ENCODE results near the gene ZDHHC11.

Gene ZDHHC11

DNA sequence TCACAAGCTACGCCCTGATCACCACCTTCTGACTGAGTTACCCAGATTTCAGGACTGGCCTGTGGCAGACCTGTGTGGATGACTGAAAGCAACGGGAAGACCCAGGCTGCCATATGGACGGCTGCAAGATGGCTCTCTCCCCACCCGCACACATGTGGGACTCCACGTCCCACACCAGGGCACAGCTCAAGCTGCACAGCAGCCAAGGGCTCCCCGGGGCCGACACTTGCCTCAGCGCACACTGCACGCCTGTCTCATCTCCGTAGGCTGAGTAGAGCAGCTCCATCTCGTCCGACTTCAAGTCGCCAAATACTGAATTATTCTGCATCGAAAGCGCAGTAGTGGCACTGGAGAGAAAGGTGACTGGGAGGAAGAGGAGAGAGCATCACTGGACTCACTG is 27.3 kb upstream of the ZDHHC11 start:
- no peak for DNase-seq

DNA sequence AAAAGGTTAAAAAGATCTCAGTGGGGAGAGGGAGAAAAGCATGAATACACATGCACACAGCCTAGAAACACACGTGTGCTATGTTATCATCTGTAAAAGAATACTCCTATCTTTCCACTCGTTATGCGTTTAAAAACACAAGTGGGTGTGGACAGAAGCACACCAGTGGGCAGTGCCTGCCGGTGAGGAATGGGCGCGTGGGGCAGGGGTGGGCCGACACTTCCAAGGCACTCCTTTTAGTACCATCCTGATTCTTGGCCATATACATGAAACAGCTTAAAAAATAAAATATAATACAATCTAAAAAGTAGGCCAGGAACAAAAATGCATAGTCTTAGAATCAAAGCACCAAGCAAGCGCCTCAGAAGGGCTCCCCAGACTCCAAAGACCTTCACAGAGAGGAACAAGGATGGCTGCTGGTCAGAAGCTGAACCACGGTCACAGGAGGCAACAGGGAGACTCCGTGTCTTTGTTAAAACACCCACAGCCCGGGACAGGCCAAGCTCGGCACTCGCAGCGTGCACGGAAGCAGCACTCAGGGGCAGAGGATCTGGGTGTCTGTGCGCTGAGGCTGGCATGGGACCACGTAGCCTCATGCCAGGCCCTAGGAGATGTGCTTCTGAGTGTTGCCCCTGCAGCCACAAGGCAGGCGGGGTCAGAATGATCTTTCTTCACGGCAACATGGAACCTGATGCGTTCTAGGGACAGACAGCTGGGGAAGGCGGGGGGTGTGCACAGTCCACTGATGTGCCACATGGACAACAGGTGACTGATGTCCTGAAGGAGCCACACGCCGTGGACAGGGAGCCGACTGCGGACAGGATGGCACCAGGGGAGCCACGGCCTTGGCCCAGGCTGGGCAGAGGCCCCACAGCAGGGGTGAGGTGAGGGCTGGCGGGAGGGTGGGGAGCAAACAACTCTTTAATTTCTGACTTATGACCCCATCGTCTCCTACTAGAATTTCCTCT is 25.9 kb upstream of the ZDHHC11 start:
- DNase-seq, result no peak

DNA sequence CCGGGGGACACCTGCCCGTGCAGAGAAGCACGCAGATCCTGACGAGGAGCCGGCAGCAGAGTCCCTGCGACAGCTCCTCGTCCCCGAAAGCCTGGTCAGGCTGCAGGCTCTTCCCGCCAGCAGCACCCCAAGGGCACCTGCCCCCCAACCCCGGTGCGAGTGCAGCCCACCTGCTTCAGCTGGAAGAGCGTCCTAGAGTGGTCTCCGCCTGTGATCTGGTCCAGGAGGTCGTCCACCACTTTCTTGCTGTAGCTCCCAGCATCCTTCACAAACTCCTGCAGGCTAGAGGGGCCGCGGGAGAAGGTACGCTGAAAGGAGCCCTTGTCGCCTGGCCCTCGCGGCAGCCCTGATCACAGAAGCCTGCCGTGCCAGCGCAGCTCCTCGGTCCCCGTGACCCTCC is 25.1 kb upstream of the ZDHHC11 start:
- DNase-seq, result no peak

DNA sequence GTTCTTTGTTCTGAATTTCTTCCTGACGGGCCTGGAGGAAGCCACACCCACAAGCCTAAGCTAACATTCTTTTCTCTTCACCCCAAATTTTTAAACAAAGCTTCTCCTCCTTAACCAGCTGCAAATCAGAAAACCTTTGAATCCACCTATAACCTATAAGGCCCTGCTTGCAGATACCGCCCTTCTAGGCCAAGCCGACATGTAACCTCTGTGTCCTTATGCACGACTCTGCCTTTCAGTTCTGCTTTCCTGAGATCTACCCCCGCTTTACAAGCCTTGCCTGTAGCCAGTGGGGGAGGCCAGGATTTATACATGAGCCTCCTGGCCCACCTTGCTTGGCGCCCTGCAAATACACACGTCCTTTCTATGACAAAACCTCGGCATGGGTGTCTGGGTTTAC is 22.5 kb upstream of the ZDHHC11 start:
- DNase-seq, result no peak

DNA sequence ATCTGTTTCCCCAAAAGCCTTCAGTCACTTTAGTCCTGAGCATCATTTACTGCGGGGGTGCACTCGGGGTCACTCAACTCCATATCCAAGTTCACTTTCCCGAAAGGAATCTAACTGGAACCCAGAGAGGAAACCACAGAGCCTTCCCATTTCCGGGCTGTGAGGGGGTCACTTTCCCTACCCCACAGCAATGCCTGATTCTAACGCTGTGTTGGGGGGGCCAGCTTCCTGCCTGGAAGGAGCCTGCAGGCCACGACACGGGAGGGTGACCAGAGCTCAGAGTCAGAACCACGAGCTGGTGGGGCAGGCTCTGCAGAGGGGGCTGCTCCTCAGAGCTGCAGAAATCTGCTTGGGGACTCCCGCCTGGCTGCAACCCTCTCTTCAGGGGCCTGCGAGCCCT is 21.5 kb upstream of the ZDHHC11 start:
- DNase-seq, result no peak

DNA sequence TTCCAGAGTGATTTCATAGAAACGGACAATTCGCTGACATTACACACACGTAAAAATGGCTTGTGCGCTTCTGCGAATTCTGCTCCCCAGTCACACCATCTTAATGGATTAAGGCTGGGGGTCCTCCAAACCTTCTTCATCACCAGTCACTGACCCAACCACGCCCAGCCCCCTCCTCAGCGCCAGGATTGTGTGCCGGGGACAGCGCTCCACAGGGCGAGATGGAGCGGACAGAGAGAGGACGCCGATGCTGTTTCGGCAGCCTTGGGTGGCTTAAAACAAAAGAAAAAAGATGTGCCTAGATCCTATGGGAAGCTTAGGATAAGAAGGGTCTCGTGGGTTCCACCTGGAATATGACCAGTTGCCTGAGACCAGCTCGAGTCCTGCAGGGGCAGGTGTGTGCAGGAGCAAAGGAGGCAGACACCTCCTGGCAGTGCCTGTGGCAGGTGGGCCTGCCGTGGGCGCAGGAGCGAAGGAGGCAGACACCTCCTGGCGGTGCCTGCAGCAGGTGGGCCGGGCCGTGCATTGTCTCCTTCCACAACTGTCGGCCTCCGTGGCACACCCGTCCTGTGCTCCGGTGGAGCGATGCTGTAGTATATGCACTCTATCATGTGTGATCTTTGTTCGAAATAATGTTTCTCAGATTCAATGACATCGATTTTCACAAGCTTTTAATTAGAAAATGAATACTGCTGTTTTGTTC is 21.0 kb upstream of the ZDHHC11 start:
- no peak for DNase-seq

DNA sequence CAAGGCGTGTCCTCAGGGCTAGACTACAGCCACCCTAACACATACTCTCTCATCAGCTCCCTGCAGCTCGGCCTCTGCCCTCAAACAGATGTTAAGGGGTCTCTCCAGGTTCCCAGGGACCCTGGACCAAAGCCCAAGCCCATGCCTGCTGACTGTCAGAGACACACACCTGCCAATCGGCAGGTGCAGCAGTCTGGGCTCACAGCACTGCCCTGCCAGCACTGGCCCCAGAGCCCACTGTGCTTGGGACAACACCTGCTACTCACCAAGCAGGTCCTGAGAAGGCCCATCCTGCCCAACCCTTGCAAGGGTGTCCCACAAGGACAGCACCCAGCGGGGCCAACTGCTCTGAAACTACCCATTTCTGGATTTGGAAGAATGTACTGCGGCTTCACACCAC is 20.2 kb upstream of the ZDHHC11 start:
- no peak for DNase-seq

DNA sequence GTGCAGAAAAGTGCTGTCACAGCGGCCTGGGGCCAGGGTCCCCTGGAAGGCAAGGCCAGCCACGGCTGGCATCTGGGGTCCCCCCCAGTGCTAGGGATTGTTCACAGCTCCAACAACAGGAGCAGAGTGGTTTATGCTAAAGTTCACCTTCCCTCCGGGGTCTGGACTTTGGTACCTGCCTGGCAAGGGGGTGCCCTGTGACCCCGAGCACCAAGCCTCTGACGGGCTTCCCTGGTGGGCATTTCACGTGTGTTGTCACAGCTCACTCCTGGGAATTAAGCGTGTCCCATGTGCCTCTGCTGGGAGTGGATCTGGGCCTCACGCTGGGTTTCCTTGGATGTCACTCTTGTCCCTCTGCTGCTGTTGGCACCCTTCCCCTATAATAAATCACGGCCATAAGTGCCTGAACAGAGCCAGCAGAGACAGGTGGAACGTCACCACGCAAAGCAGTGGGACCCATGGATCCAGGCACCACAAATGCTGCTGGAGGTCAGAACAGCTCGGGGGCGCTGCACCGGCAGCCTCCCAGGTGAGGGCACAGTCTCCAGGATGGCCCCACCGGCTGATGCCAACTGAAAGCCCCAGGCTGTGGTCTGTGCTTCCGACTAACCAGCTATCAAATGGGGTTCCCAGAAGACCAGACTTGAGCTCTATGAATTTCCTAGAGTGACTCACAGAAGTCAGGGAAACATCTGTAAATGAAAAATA is 17.8 kb upstream of the ZDHHC11 start:
- DNase-seq, result no peak

DNA sequence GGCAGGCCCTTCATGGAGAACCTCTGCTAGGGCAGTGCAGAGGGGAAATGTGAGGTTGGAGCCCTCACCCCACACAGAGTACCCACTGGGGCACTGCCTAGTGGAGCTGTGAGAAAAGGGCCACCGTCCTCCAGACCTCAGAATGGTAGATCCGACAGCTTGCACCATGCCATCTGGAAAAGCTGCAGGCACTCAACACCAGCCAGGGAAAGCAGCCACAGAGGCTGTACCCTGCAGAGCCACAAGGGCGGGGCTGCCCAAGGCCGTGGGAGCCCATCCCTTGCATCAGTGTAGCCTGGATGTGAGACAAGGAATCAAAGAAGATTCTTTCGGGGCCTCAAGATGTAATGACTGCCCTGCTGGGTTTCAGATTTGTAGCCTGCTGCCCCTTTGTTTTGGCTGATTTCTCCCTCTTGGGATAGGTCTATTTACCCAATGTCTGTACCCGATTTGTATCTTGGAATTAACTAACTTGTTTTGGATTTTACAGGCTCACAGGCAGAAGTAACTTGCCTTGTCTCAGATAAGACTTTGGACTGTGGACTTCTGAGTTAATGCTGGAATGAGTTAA is 16.6 kb upstream of the ZDHHC11 start:
- no peak for DNase-seq

DNA sequence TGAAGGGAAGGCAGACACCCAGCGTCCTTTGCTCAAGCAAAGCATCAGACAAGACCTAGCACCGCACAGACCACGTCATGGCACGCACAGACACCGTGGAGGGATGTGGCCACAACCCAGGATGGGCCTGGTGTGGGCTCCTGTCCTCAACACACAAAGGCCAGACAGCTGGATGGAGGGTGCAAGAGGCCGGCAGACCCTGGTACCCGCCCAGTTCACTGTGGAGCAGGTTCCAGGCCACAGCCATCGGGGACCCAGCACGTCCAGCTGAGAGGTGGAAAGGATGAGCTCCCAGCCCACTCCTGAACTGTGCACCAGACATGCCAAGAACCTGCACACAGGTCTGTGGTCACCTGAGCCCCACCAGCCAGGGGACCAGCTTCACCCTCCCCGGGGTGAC is 15.0 kb upstream of the ZDHHC11 start:
- DNase-seq, result no peak

DNA sequence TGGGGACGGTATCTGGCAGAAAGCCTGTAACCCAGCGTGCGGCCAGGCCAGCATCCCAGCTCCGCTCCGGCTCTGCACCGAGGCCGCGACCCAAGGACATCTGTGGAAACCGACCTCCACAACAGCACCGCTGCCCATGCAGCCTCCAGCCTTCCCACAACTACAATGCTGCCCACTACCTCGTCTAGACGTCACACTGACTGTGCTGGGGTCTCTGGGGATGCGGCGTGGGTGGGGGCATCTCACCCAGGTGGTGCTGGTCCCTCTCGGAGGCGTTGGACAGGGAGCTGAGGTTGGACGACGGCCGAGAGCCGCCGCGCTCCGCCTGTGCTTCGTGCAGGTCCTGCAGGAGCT is 14.4 kb upstream of the ZDHHC11 start:
- no peak for DNase-seq

DNA sequence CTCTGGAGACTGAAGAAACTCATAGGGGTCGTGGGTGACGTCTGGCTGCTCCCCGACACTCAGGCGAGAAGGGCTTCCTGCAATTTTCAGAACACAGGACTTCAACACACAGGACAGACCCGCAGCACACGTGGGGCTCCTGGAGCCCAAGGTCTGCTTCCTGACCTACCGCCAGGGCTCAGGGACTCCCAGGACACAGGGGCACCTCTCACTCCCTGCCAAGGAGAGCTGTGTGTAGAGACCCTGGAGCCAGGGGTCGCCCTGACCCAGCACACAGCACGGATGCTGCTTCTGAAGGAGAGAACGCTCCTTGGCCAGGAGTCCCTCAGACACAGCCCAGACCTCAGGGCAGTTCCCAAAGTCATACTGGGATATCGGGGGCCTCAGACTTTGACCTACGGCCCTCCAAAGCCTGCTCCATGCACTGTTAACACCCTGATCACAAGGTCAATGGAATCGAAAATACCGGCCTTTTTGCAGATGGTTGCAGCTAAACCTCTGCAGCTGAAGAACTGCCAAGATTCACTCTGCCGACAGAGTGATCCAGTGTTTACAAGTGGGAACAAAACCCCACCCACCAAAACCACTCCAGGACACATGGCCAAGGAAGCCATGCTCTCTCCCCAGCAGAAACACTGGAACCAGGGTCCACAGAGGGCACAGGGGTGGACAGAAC is 13.8 kb upstream of the ZDHHC11 start:
- no peak for DNase-seq

DNA sequence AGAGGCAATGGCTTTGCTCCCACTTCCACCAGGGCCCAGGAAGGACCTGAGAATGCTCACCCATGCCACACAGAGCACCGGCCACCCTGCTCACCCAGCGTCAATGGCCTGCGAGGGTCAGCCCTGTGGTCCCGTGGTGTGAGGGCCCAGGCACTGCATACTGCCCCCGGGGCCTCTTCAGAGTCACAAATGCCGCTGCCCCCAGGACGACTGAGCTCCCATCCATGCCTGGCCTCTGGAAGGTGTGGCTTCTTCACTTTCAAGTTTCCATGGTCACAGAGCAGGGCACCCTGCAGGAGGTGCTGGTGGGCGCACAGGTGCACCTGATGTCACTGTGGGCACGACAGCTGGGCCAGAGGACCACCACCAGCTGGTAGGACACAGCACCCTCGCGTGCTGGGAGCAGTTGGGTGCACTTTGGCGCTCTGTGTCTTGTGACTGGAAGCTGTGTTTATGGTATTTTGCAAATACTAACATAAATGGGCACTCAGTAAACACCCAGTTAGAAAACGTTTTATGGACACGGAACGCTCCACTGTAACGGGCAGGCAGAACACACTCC is 12.5 kb upstream of the ZDHHC11 start:
- no peak for DNase-seq

DNA sequence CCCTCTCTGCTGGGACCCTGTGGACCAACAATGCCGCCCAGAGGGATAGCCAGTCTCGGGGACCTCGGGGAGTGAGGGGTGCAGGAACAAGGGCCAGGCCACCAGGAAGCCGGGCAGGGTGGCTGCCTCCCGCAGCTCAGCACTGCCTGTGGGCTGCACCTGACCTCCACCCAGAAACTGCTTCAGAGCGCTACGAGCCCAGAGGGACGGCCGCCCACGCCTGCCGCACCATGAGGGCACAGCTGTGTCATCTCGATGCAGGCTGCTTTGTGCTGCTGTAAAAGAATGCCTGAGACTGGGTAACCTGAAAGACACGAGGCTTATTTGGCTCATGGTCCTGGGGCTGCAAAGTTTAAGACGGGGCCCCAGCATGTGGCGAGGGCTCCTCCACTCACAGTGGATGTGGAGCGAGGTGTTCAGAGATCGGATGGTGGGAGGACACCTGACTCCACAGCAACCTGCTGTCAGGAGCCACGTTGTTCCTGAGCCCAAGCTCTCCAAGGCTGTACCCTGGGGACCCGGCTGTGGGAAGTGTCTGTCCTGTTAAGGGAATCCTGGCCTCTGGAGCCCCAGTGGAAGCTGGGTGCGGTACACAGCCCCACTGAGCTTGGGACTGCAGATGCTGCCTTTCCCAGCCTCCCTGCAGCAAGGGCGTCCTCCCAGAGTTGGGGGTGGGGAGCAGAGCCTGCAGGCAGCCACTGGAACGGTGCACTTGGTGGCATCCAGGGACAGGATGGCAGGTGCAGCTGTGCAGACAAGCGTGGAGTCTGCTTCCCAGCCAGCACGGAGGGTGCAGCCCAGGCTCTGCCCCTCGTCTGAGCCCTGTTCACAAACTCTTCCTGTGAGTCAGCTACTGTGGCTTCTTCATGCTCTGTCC is 11.8 kb upstream of the ZDHHC11 start:
- DNase-seq, result no peak

DNA sequence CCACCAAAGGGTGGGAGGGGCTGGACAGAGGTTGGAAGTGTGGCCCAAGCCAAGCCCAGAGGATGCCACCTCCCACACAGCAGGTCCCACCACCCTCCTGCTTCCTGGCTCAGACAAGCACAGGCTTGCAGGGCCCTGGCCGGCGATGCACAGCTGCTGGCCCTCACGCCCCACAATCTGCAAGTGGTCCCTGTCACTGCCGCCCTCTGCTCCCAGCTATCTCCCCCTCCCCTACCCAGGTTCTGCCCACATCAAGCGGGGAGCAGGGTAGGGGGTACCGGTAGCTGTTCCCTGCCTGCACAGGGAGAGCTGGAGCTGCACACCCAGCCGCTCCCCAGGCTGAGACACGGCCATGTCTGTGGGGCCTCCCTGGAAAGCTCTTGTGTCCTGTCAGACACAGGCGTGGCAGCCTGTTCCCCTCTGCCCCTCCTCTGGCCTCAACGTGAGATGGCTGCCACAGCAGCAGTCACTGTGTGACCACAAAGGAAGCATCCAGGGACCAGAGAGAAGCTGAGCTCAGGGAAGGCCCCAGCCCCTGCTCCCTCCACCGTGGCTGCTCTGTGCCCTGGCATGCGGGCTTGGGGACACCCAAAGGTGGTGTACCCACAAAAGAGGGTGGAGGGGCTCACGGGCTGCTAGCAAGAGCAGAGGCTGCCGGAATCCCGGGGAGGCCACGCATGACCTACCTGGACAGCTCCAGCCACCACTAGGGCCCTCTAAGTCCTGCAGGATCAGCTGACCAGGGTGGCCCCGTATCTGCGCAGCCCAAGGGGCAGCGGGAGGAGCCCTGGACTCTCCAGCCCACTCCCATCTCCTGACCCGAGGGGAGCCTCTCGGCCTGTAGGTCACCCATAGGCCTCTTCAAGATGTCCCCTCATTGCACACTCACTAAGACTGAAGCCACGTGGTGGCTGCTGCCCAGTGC is 10.9 kb upstream of the ZDHHC11 start:
- DNase-seq, result no peak

DNA sequence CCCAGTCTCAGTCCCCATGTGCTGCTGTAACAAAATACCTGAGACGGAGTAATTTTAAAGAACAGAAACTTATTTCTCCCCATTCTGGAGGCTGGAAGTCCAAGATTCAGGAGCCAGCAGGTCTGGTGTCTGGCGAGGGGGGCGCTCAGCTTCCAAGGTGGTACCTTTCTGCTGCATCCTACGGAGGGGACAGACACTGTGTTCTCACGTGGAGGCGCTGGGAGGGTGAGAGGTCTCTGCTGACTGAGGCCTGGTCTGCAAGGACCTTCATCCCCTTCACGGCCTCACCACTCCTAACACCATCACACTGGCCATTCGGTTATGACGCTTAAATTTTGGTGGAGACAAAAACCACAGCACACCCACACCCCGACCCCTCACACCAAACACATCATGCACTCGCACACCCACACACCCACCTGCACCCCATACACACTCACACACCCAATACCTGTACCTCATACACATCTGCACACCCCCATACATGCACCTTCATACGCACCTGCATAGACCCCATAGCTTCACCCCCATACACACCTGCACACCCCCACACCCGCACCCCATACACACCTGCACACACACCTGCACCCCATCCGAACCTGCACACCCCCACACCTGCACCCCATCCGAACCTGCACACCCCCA is 9.8 kb upstream of the ZDHHC11 start:
- DNase-seq, result no peak

DNA sequence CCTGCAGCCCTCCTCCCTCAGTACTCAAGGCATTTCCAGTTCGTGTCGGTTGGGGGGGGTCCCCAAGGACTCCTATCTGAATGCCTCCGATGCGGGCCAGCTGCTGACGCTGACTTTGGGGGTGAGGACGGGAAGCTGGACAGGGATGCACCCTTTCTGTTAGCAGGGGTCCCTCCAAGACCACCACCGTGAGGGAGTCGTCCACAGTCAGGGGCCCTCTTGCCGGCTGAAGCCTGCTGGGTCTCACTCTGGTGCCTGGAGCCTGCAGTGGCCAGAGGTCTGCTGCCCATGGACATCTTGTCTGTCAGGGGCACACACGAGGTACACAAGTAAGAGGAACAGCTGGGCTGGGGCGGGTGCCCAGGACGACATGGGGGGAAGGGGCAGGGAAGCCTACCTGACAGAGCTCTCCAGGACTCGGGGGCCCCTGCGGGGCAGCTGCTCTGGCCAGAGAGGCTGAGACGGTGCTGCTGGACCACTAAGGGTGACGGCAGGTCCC is 9.1 kb upstream of the ZDHHC11 start:
- DNase-seq, result no peak

DNA sequence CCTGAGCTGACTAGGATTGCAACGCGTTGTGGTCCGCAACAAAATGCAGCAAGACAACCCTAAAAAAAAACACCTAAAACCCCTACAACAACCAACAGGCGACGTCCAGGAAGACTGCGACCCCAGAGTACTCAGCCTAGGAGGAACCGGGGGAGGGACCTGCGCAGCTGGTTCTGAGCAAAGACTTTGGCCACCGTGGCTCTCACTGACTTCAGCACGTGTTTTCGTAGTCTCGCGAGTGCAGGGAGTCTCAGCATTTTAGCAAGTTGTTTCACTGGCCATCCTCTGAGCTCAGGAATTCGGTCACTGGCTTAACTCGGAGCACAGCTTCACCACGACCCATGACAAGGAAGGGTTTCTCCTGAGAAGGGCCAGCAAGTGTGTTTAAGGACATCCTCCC is 8.6 kb upstream of the ZDHHC11 start:
- no peak for DNase-seq

DNA sequence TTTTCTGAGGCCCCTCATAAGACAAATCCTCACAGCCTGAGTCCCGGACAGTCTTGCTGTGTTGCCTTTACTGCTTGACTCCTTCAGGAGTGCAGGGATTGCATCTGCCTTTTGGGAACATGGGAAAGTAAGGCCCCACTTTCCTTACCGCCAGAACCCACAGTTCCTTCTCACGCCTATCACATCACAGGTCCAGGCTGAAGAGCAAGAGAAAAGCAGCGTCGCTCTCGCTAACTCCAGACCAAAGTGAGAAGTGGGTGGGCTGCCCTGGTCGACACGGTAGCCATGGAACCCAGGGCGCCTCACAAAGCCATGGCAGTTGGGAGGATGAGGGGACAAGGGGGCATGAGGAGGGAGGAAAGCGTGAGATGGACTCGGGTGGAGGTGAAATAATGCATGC is 7.9 kb upstream of the ZDHHC11 start:
- DNase-seq, result no peak
